GM06990 (cell line): ENCODE results near the gene IL20RA.

ENCODE experiments used
- DNase-seq: peaks from one replicate; pipeline ENCODE4 v3.0.0-alpha.2; 2011; ENCODE audit not compliant: insufficient read length; ENCODE audit errors: extremely low read depth
- H3K27me3 ChIP-seq: replicated peaks from 2 replicates; pipeline ENCODE4 v1.6.0; 2011; ENCODE audit warnings: low read length; ENCODE audit not compliant: control insufficient read depth, insufficient read depth
- H3K36me3 ChIP-seq: 2 replicates; pipeline ENCODE4 v1.5.1; 2011; ENCODE audit warnings: low read length; ENCODE audit not compliant: control insufficient read depth, insufficient read depth
- H3K4me3 ChIP-seq: replicated peaks from 2 replicates; pipeline ENCODE4 v1.5.1; 2011; ENCODE audit warnings: low read depth, mild to moderate bottlenecking, control low read depth, low read length
- CTCF ChIP-seq: IDR thresholded peaks from 2 replicates; pipeline ENCODE4 v1.5.1; 2011; ENCODE audit warnings: low read length, control low read depth, mild to moderate bottlenecking, inconsistent platforms; ENCODE audit not compliant: insufficient read depth, poor library complexity, severe bottlenecking

IL20RA gene

GRCh38 chr6:136955123-136955522 is 89.6 kb downstream of the IL20RA start:
- Histone ChIP-seq H3K4me3 (no peak overlapping the region), H3K27me3 (no peaks in the 10 kb centered on the region), H3K36me3 (no peaks in the 10 kb centered on the region)
- TF ChIP-seq CTCF = no peak
- DNase-seq = no peak

- H3K36me3 ChIP-seq = no peaks in the 10 kb centered on the region
- DNase-seq = no peak
- H3K4me3 ChIP-seq = no peak overlapping the region
- H3K27me3 ChIP-seq = no peaks in the 10 kb centered on the region
- TF ChIP-seq CTCF = no peak
Observed at GRCh38 chr6:136952714-136953260, 92.0 kb downstream of the IL20RA start.

GRCh38 chr6:136950436-136951126 is 94.2 kb downstream of the IL20RA start:
- no peak for DNase-seq
- no peaks in the 10 kb centered on the region for H3K36me3 ChIP-seq
- TF ChIP-seq CTCF = no peak

More at GRCh38 chr6:136950436-136951126, 94.2 kb downstream of the IL20RA start:
- H3K4me3 ChIP-seq = no peak overlapping the region
- no peaks in the 10 kb centered on the region for H3K27me3 ChIP-seq
